ENCODE measurements around the gene DMPK. TPM values are rescaled to one million over a fixed set of nuclear protein-coding genes. Genes with fewer than 3 reads are reported as not detected.

DMPK gene
- total RNA-seq, 1 donor from 2014 or later = 441 TPM

Other genes with a start within 250 kb of the DMPK start
- gene OPA3, start 197.7 kb downstream of the DMPK start, total RNA-seq = 15.3 TPM
- gene GPR4, start 180.3 kb downstream of the DMPK start, total RNA-seq = 6.9 TPM
- gene EML2, start 143.1 kb downstream of the DMPK start, total RNA-seq = 45.8 TPM
- gene GIPR, start 114.3 kb downstream of the DMPK start, total RNA-seq = 6.9 TPM
- 210 TPM for gene SNRPD2, start 90.5 kb downstream of the DMPK start, total RNA-seq
- 2.6 TPM for gene QPCTL, start 89.8 kb downstream of the DMPK start, total RNA-seq
- 8.2 TPM for gene FBXO46, start 51.6 kb downstream of the DMPK start, total RNA-seq
- gene MEIOSIN, start 49.1 kb downstream of the DMPK start, total RNA-seq = not detected
- gene SIX5, start 13.2 kb downstream of the DMPK start, total RNA-seq = 20.7 TPM
- 120 TPM for gene DMWD, start 10.4 kb upstream of the DMPK start, total RNA-seq
- 0.16 TPM for gene RSPH6A, start 32.8 kb upstream of the DMPK start, total RNA-seq
- 33.6 TPM for gene SYMPK, start 80.7 kb upstream of the DMPK start, total RNA-seq
- not detected for gene FOXA3, start 81.8 kb upstream of the DMPK start, total RNA-seq
- gene IRF2BP1, start 103.7 kb upstream of the DMPK start, total RNA-seq = 17.4 TPM
- 10.3 TPM for gene MYPOP, start 120.1 kb upstream of the DMPK start, total RNA-seq
- gene NANOS2, start 132.3 kb upstream of the DMPK start, total RNA-seq = not detected
- gene NOVA2, start 191.4 kb upstream of the DMPK start, total RNA-seq = 5.9 TPM
- 10.4 TPM for gene CCDC61, start 213.0 kb upstream of the DMPK start, total RNA-seq
- gene PGLYRP1, start 240.6 kb upstream of the DMPK start, total RNA-seq = 0.59 TPM